ENCODE results near the gene GAS6.

Gene GAS6

DNA sequence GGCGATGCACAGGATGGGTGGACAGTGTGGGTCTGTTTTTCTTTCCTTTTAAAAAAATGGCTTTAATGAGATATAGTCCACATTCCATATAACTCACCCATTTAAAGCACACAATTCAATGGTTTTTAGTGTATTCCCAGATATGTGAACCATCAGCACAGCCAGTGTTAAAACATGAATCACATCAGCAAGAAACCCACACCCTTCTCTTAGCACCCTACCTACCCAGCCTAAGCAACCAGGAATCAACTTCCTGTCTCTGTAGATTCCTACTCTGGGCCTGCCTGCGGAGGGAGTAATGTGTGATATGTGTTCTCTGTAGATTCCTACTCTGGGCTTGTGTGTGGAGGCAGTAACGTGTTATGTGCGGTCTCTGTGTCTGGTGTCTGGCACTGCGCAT, 92.9 kb downstream of the GAS6 start:
- DNase-seq (ENCODE audit: low read depth in 2 of 2) = no peak
